NT2/D1 (cell line): ENCODE results near the gene TPM4.

ENCODE experiments used
- SUZ12 ChIP-seq: IDR thresholded peaks from 2 replicates; pipeline ENCODE4 v1.6.1; 2011; ENCODE audit not compliant: insufficient read length, insufficient read depth; ENCODE audit errors: extremely low read depth
- YY1 ChIP-seq: IDR thresholded peaks from 2 replicates; pipeline ENCODE4 v1.6.1; 2011; ENCODE audit not compliant: insufficient read length, insufficient read depth
- ZNF274 ChIP-seq: IDR thresholded peaks from 2 replicates; pipeline ENCODE4 v1.6.1; 2011; ENCODE audit warnings: mild to moderate bottlenecking, low read depth, low read length

- TF ChIP-seq YY1 (no peak), ZNF274 (no peak), SUZ12 (no peak)
Observed at GRCh38 chr19:16112778-16113177, 36.5 kb downstream of the TPM4 start.
